ENCODE data around the gene LHFPL2. TPM values are rescaled to one million over a fixed set of nuclear protein-coding genes. Genes with fewer than 3 reads are reported as not detected.

Gene LHFPL2
- total RNA-seq, 4 donors from 2014 or later: 2.2 to 11.1 (median 6.2) TPM

GRCh38 chr5:78511121-78511906 lies 137.3 kb downstream of the LHFPL2 start:
- DNase-seq: no peak
- no peak for TF ChIP-seq POLR2A (IDR thresholded peaks at IDR 0.05)
- TF ChIP-seq CTCF (IDR thresholded peaks at IDR 0.05): no peak
- intact Hi-C loops (cut with DNase I): no loop called here
- Histone ChIP-seq H3K27ac (peak overlapping the region in 3 of 4 donors; percentile 23 to 73 (median 45)), H3K27me3 (peaks cover 0 to 19% (median 0%) of the 10 kb centered on the region in 4 donors), H3K4me1 (peaks cover 12 to 39% (median 14%) of the 10 kb centered on the region in 3 donors), H3K4me3 (no peak overlapping the region), H3K36me3 (no peaks in the 10 kb centered on the region), H3K9me3 (no peaks in the 10 kb centered on the region)
- WGBS, 2 donors: 83% methylated on average over 10 of the region's 10 CpGs

GRCh38 chr5:78509884-78510769 lies 138.4 kb downstream of the LHFPL2 start:
- no peaks in the 10 kb centered on the region for H3K9me3 ChIP-seq
- H3K27ac ChIP-seq: peak overlapping the region; percentile 44 to 73 (median 64)
- peaks cover 21 to 51% (median 24%) of the 10 kb centered on the region in 3 donors for H3K4me1 ChIP-seq
- no peaks in the 10 kb centered on the region for H3K36me3 ChIP-seq
- TF ChIP-seq CTCF (IDR thresholded peaks at IDR 0.05) (peak in 1 of 6 experiments; percentile 12), POLR2A (IDR thresholded peaks at IDR 0.05) (peak in 1 of 4 donors; percentile 35)
- peak overlapping the region; percentile 25 to 63 (median 48) for H3K4me3 ChIP-seq
- DNase-seq: no peak
- intact Hi-C loops (cut with DNase I): no loop called here
- H3K27me3 ChIP-seq: peaks cover 0 to 19% (median 0%) of the 10 kb centered on the region in 4 donors
- WGBS, 2 donors: 4 to 17% methylated on average over 11 to 17 of the region's 61 CpGs

- WGBS, 2 donors: 73 to 87% methylated on average over 16 to 17 of the region's 18 CpGs
These were observed 139.3 kb downstream of the LHFPL2 start for GRCh38 chr5:78509145-78509865.

GRCh38 chr5:78508186-78508765 lies 140.3 kb downstream of the LHFPL2 start:
- no peaks in the 10 kb centered on the region for H3K9me3 ChIP-seq
- peaks cover 32 to 65% (median 35%) of the 10 kb centered on the region in 3 donors for H3K4me1 ChIP-seq
- H3K36me3 ChIP-seq: no peaks in the 10 kb centered on the region
- WGBS, 2 donors: 67 to 70% methylated on average over 3 of the region's 3 CpGs
- peaks cover 0 to 19% (median 0%) of the 10 kb centered on the region in 4 donors for H3K27me3 ChIP-seq
- peak overlapping the region in 1 of 4 donors; percentile 73 for H3K27ac ChIP-seq
- DNase-seq: no peak
- H3K4me3 ChIP-seq: peak overlapping the region in 2 of 4 donors; percentile 6 to 63
- intact Hi-C loops (cut with DNase I): no loop called here
- no peak for TF ChIP-seq POLR2A (IDR thresholded peaks at IDR 0.05)
- TF ChIP-seq CTCF (IDR thresholded peaks at IDR 0.05): no peak

More at GRCh38 chr5:78509145-78509865, 139.3 kb downstream of the LHFPL2 start:
- TF ChIP-seq CTCF (IDR thresholded peaks at IDR 0.05): no peak
- TF ChIP-seq POLR2A (IDR thresholded peaks at IDR 0.05): no peak
- intact Hi-C loops (cut with DNase I): no loop called here
- Histone ChIP-seq H3K27ac (peak overlapping the region in 3 of 4 donors; percentile 58 to 73 (median 69)), H3K36me3 (no peaks in the 10 kb centered on the region), H3K27me3 (peaks cover 0 to 19% (median 0%) of the 10 kb centered on the region in 4 donors), H3K4me3 (peak overlapping the region; percentile 25 to 63 (median 48)), H3K9me3 (no peaks in the 10 kb centered on the region), H3K4me1 (peaks cover 29 to 59% (median 31%) of the 10 kb centered on the region in 3 donors)
- DNase-seq: no peak

Measured in esophagus squamous epithelium (tissue), 5 donors.